HepG2 (cell line): Measurements from ENCODE around the gene OGFOD3. TPM values are rescaled to one million over a fixed set of nuclear protein-coding genes. Genes with fewer than 3 reads are reported as not detected.

ENCODE experiments used
- CBX1 ChIP-seq: IDR thresholded peaks from one replicate; pipeline ENCODE4 v1.6.1; 2016; ENCODE audit warnings: antibody characterized with exemption, low read depth
- CREM ChIP-seq, 2 experiments: sonication (generic) in 1 of 2; formaldehyde crosslinking in 1 of 2; IDR thresholded peaks; 2 replicates each; pipeline versions ENCODE4 v1.4.0 to v1.6.1; 2016 to 2020; ENCODE audit warnings: antibody characterized with exemption in 1 of 2, mild to moderate bottlenecking in 1 of 2, missing genetic modification reagents in 1 of 2
- E2F2 ChIP-seq: sonication (generic); formaldehyde crosslinking; IDR thresholded peaks from 2 replicates; pipeline ENCODE4 v1.4.0; 2020; ENCODE audit warnings: missing genetic modification reagents, borderline replicate concordance
- ELF4 ChIP-seq: sonication (generic); formaldehyde crosslinking; IDR thresholded peaks from 2 replicates; pipeline ENCODE4 v1.5.0; 2020; ENCODE audit warnings: missing genetic modification reagents, mild to moderate bottlenecking, moderate library complexity, borderline replicate concordance
- FOSL2 ChIP-seq: sonication (generic); formaldehyde crosslinking; IDR thresholded peaks from 2 replicates; pipeline ENCODE4 v1.4.0; 2020; ENCODE audit warnings: missing genetic modification reagents
- IRF2 ChIP-seq: IDR thresholded peaks from 2 replicates; pipeline ENCODE4 v1.6.1; 2018; ENCODE audit warnings: missing genetic modification reagents, missing compliant biosample characterization
- MNT ChIP-seq: fragments of 450-650 bp; IDR thresholded peaks from 2 replicates; pipeline ENCODE4 v1.6.1; 2016
- PHF20 ChIP-seq: sonication (generic); formaldehyde crosslinking; IDR thresholded peaks from 2 replicates; pipeline ENCODE4 v1.5.0; 2020; ENCODE audit warnings: mild to moderate bottlenecking, missing genetic modification reagents
- POLR2G ChIP-seq: fragments of 200-400 bp; formaldehyde crosslinking; IDR thresholded peaks from 2 replicates; pipeline ENCODE4 v1.6.1; 2018; ENCODE audit warnings: mild to moderate bottlenecking, low read depth, low read length, moderate library complexity
- RFXANK ChIP-seq: IDR thresholded peaks from 2 replicates; pipeline ENCODE4 v1.6.1; 2016
- SALL2 ChIP-seq: sonication (generic); formaldehyde crosslinking; IDR thresholded peaks from 2 replicates; pipeline ENCODE4 v1.8.1; 2023; ENCODE audit warnings: mild to moderate bottlenecking, missing genetic modification reagents, inconsistent platforms
- SP2 ChIP-seq: sonication (generic); formaldehyde crosslinking; IDR thresholded peaks from 2 replicates; pipeline ENCODE4 v1.5.1; 2020; ENCODE audit warnings: mild to moderate bottlenecking, missing genetic modification reagents
- TFAP4 ChIP-seq: sonication (generic); IDR thresholded peaks from 2 replicates; pipeline ENCODE4 v1.6.1; 2016; ENCODE audit warnings: low read depth, borderline replicate concordance
- THAP7 ChIP-seq: sonication (generic); formaldehyde crosslinking; IDR thresholded peaks from 2 replicates; pipeline ENCODE4 v1.8.1; 2023; ENCODE audit warnings: mild to moderate bottlenecking, missing genetic modification reagents
- TSC22D2 ChIP-seq: sonication (generic); formaldehyde crosslinking; IDR thresholded peaks from 2 replicates; pipeline ENCODE4 v1.5.1; 2020; ENCODE audit warnings: missing genetic modification reagents, mild to moderate bottlenecking, borderline replicate concordance
- ZBED4 ChIP-seq: sonication (generic); formaldehyde crosslinking; IDR thresholded peaks from 2 replicates; pipeline ENCODE4 v1.4.0; 2020; ENCODE audit warnings: missing genetic modification reagents, borderline replicate concordance
- ZBTB25 ChIP-seq: IDR thresholded peaks from 2 replicates; pipeline ENCODE4 v1.6.1; 2018; ENCODE audit warnings: missing genetic modification reagents
- ZNF354B ChIP-seq: sonication (generic); formaldehyde crosslinking; IDR thresholded peaks from 2 replicates; pipeline ENCODE4 v1.8.0; 2022; ENCODE audit warnings: mild to moderate bottlenecking, missing genetic modification reagents
- ZNF557 ChIP-seq: sonication (generic); formaldehyde crosslinking; IDR thresholded peaks from 2 replicates; pipeline ENCODE4 v1.4.0; 2020; ENCODE audit warnings: missing genetic modification reagents
- ZNF792 ChIP-seq: IDR thresholded peaks from 2 replicates; pipeline ENCODE4 v1.6.1; 2016
- polyA plus RNA-seq, 8 experiments: library from polyadenylated mRNA; depleted of rRNA in 3 of 8; stranded (reverse) in 7 of 8; unstranded in 1 of 8; fragments of >200 nt; fragmentation: Illumina TruSeq in 4 of 8; extraction: Trizol in 4 of 8; gene quantifications; 2 replicates each; pipeline versions ENCODE4 v1.2.1 to v1.2.3, GENCODE V29; 2011 to 2016; ENCODE audit warnings: low read depth in 4 of 8, missing spikeins in 1 of 8, mixed read lengths in 1 of 8; ENCODE audit not compliant: insufficient read depth in 1 of 8
- total RNA-seq, 5 experiments: library from RNA; depleted of rRNA; stranded (reverse); fragments of >200 nt; fragmentation: Illumina TruSeq; extraction: Trizol; gene quantifications; 2 replicates each; pipeline ENCODE4 v1.2.3, GENCODE V29; 2016; ENCODE audit warnings: low read depth in 1 of 5

OGFOD3 gene
- total and polyA plus RNA-seq, 2 of the 13 experiments (the other 11 are each of a cell fraction or from before 2014, with no cell fraction given): 40.0 to 42.1 TPM

GRCh38 chr17:82367724-82368524 is 50.5 kb downstream of the OGFOD3 start (continued):
- TF ChIP-seq E2F2 (CRISPR knock-in tag): no peak
- TF ChIP-seq MNT: peak; percentile 7; the same call in 1 of the 2 replicates
- peak; percentile 47; the same call in 1 of the 2 replicates for TF ChIP-seq IRF2
- peak; percentile 82 for TF ChIP-seq CREM (IDR thresholded peaks at IDR 0.05)
- no peak for TF ChIP-seq CREM (CRISPR knock-in tag; IDR thresholded peaks at IDR 0.05)
- peak; percentile 18; the same call in 1 of the 2 replicates for TF ChIP-seq ZBED4
- peak; percentile 87; the same call in 1 of the 2 replicates for TF ChIP-seq RFXANK (CRISPR knock-in tag)
- TF ChIP-seq THAP7: no peak
- no peak; the same call in 1 of the 2 replicates for TF ChIP-seq TFAP4
- TF ChIP-seq TSC22D2 (CRISPR knock-in tag): 0 out of 2 replicates have a peak, but pooled peaks have one; percentile 44
- peak; percentile 88 for TF ChIP-seq POLR2G
- peak; percentile 95 for TF ChIP-seq SP2 (CRISPR knock-in tag)
- TF ChIP-seq CBX1: peak; percentile 84
- TF ChIP-seq SALL2 (CRISPR knock-in tag): no peak
- 0 out of 2 replicates have a peak, but pooled peaks have one; percentile 22 for TF ChIP-seq ELF4
- 0 out of 2 replicates have a peak, but pooled peaks have one; percentile 27 for TF ChIP-seq ZNF792 (CRISPR knock-in tag)
- no peak for TF ChIP-seq ZNF354B (CRISPR knock-in tag)
- peak; percentile 62 for TF ChIP-seq PHF20 (CRISPR knock-in tag)
- TF ChIP-seq ZNF557 (CRISPR knock-in tag): no peak
- no peak for TF ChIP-seq FOSL2 (CRISPR knock-in tag)
- TF ChIP-seq ZBTB25 (CRISPR knock-in tag): no peak
